Effector memory CD4-positive, alpha-beta T cell (primary cell): Measurements from ENCODE around the gene ACVR2B.

Source experiments
- DNase-seq, 3 donors: peaks; one replicate each; pipeline ENCODE4 v3.0.0-alpha.2; 2020
- H3K27ac ChIP-seq: 2 replicates; pipeline ENCODE4 v1.7.0; 2013; ENCODE audit warnings: mild to moderate bottlenecking, low read length, moderate library complexity; ENCODE audit not compliant: insufficient read depth, poor library complexity, severe bottlenecking
- H3K27me3 ChIP-seq: replicated peaks from 2 replicates; pipeline ENCODE4 v1.7.0; 2013; ENCODE audit warnings: mild to moderate bottlenecking, low read length; ENCODE audit not compliant: insufficient read depth, control insufficient read depth, poor library complexity, severe bottlenecking
- H3K36me3 ChIP-seq: 2 replicates; pipeline ENCODE4 v1.7.0; 2013; ENCODE audit warnings: mild to moderate bottlenecking, low read length, moderate library complexity; ENCODE audit not compliant: control insufficient read depth, insufficient read depth
- H3K4me1 ChIP-seq: 2 replicates; pipeline ENCODE4 v1.7.0; 2013; ENCODE audit warnings: low read length, mild to moderate bottlenecking; ENCODE audit not compliant: control insufficient read depth, insufficient read depth, poor library complexity, severe bottlenecking
- H3K4me3 ChIP-seq: 2 replicates; pipeline ENCODE4 v1.7.0; 2013; ENCODE audit warnings: low read length, low read depth, mild to moderate bottlenecking; ENCODE audit not compliant: insufficient read depth, poor library complexity, severe bottlenecking
- H3K9me3 ChIP-seq: 2 replicates; pipeline ENCODE4 v1.7.0; 2013; ENCODE audit warnings: mild to moderate bottlenecking, low read length, moderate library complexity; ENCODE audit not compliant: control insufficient read depth

ACVR2B gene

GRCh38 chr3:38458796-38459498, 5.3 kb downstream of the ACVR2B start:
- H3K4me1 ChIP-seq = peaks cover 8% of the 10 kb centered on the region
- no peaks in the 10 kb centered on the region for H3K27me3 ChIP-seq
- no peak overlapping the region for H3K4me3 ChIP-seq
- DNase-seq = no peak
- no peak overlapping the region for H3K27ac ChIP-seq
- H3K9me3 ChIP-seq = no peaks in the 10 kb centered on the region
- H3K36me3 ChIP-seq = no peaks in the 10 kb centered on the region

GRCh38 chr3:38459499-38460048, 5.9 kb downstream of the ACVR2B start:
- Histone ChIP-seq H3K27ac (no peak overlapping the region), H3K4me3 (no peak overlapping the region), H3K9me3 (no peaks in the 10 kb centered on the region), H3K4me1 (peaks cover 8% of the 10 kb centered on the region), H3K36me3 (no peaks in the 10 kb centered on the region), H3K27me3 (no peaks in the 10 kb centered on the region)
- DNase-seq = no peak

GRCh38 chr3:38460377-38461270, 6.9 kb downstream of the ACVR2B start:
- DNase-seq = no peak
- Histone ChIP-seq H3K27ac (no peak overlapping the region), H3K4me3 (no peak overlapping the region), H3K4me1 (peaks cover 7% of the 10 kb centered on the region), H3K36me3 (no peaks in the 10 kb centered on the region), H3K27me3 (no peaks in the 10 kb centered on the region), H3K9me3 (no peaks in the 10 kb centered on the region)

GRCh38 chr3:38465588-38466154, 12.0 kb downstream of the ACVR2B start:
- H3K9me3 ChIP-seq = no peaks in the 10 kb centered on the region
- DNase-seq = no peak
- H3K4me3 ChIP-seq = no peak overlapping the region
- no peak overlapping the region for H3K27ac ChIP-seq
- H3K4me1 ChIP-seq = no peaks in the 10 kb centered on the region
- no peaks in the 10 kb centered on the region for H3K27me3 ChIP-seq
- H3K36me3 ChIP-seq = no peaks in the 10 kb centered on the region

GRCh38 chr3:38468765-38469164, 15.1 kb downstream of the ACVR2B start:
- no peaks in the 10 kb centered on the region for H3K4me1 ChIP-seq
- no peak overlapping the region for H3K27ac ChIP-seq
- H3K27me3 ChIP-seq = no peaks in the 10 kb centered on the region
- H3K4me3 ChIP-seq = no peak overlapping the region
- no peaks in the 10 kb centered on the region for H3K36me3 ChIP-seq
- no peak for DNase-seq
- H3K9me3 ChIP-seq = no peaks in the 10 kb centered on the region

- H3K4me3 ChIP-seq = no peak overlapping the region
- no peaks in the 10 kb centered on the region for H3K27me3 ChIP-seq
- no peak overlapping the region for H3K27ac ChIP-seq
- no peak for DNase-seq
- no peaks in the 10 kb centered on the region for H3K36me3 ChIP-seq
- H3K4me1 ChIP-seq = no peaks in the 10 kb centered on the region
- H3K9me3 ChIP-seq = no peaks in the 10 kb centered on the region
Observed at GRCh38 chr3:38469852-38470251, 16.2 kb downstream of the ACVR2B start.

- Histone ChIP-seq H3K27ac (no peak overlapping the region), H3K36me3 (no peaks in the 10 kb centered on the region), H3K4me3 (no peak overlapping the region), H3K4me1 (no peaks in the 10 kb centered on the region), H3K9me3 (no peaks in the 10 kb centered on the region), H3K27me3 (no peaks in the 10 kb centered on the region)
- DNase-seq = no peak
Observed at GRCh38 chr3:38471260-38471857, 17.7 kb downstream of the ACVR2B start.

- no peaks in the 10 kb centered on the region for H3K9me3 ChIP-seq
- no peaks in the 10 kb centered on the region for H3K36me3 ChIP-seq
- no peak for DNase-seq
- H3K27ac ChIP-seq = no peak overlapping the region
- H3K27me3 ChIP-seq = no peaks in the 10 kb centered on the region
- no peak overlapping the region for H3K4me3 ChIP-seq
- H3K4me1 ChIP-seq = no peaks in the 10 kb centered on the region
Observed at GRCh38 chr3:38472342-38472741, 18.7 kb downstream of the ACVR2B start.

- Histone ChIP-seq H3K36me3 (no peaks in the 10 kb centered on the region), H3K4me3 (no peak overlapping the region), H3K27ac (no peak overlapping the region), H3K27me3 (no peaks in the 10 kb centered on the region), H3K9me3 (no peaks in the 10 kb centered on the region), H3K4me1 (no peaks in the 10 kb centered on the region)
- no peak for DNase-seq
Observed at GRCh38 chr3:38473229-38473628, 19.5 kb downstream of the ACVR2B start.
